Pons (tissue), 1 donor: ENCODE measurements around the gene TACC2.

Experiments
- DNase-seq: peaks from one replicate; pipeline ENCODE4 v3.0.0-alpha.2; 2016; ENCODE audit warnings: low spot score

TACC2 gene

DNA sequence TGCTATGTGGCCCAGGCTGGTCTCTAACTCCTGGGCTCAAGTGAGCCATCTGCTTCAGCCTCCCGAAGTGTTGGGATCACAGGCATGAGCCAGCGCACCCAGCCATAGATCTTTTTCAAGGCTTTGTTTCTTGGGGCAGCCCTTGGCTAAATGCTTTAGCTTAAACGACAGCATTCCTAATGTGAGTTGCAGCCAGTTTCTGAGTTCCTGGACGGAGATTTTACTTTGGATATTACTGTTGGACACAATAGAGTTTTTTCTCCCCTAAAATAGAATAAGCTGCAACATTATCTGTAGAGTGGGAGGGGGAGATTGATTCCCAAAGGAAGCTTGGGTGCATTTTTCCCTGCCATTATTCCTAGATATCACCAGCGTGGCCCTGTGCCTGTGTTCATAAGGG is 179.1 kb downstream of the TACC2 start:
- no peak for DNase-seq

GRCh38 chr10:122168598-122169394 is 179.8 kb downstream of the TACC2 start:
- no peak for DNase-seq

- DNase-seq: no peak
Measured at GRCh38 chr10:122170802-122171201, 181.8 kb downstream of the TACC2 start.

DNA sequence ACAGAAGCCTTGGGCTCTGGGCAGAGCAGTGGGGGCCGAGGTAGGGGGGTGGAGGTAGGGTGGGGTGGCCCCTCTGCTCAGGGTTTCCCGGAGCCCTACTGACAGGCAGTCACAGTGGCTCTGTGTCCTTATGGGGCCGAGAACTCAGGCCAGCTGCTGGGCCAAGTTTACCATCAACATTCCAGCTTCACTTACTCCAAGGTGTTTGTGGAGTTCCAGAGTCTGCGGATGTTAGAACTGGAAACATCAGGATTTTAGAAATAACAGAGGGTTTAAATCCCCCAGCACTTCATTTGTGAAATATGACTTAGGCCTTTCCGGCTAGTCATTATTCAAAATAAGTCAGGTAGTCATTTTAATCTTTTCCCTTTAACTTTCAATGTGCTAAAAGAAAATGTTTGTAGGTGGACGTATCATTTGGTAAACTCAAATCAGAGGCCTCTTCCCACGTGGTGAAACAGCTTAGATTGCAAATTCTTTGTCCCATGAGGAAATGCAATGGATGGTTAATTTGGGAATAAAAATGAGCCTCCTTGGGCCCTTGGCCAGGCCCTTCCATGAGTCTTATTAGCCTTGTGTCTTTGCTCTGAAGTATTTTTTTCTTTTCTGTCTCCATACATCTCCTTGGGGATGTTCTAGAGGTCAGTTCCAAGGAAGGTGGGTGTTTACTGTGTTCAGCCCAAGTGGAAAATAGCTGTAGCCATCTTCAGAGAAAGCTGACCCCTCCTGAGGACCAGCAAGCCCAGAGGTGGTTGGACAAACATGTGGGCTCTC is 182.5 kb downstream of the TACC2 start:
- no peak for DNase-seq

GRCh38 chr10:122172361-122173008 is 183.5 kb downstream of the TACC2 start:
- no peak for DNase-seq

GRCh38 chr10:122173337-122173736 is 184.4 kb downstream of the TACC2 start:
- DNase-seq: no peak

DNA sequence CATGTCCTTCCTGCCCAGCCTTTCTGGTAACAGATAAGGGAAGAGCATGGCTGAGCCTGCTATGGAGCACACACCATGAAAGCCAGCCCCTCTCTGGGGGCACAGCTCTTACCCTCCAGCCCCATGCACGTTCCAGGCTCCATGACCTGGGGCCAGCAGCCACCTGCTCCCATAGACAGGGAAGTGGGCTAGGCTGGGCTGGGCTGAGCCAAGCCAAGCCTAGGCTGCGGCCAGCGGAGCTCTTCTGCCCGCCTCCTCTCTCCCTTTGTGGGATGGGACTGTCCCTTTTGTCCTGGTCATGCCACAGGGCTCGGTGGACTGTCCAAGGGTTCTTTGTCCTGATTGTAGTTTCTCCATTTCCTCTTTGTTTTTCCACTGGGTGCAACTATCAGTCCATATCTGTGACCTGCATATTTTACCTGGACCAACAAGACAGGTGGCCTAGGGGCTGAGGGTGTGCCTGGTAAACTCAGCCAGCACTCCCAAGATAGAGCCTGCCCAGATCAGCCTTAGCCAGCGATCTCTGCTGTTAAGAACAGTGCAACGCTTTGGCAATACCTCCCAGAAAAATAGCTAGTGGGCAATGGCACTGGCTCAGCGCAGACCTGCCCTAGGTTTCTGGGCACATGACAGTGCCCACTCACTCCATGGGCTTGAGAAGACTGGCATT is 184.9 kb downstream of the TACC2 start:
- DNase-seq: no peak

DNA sequence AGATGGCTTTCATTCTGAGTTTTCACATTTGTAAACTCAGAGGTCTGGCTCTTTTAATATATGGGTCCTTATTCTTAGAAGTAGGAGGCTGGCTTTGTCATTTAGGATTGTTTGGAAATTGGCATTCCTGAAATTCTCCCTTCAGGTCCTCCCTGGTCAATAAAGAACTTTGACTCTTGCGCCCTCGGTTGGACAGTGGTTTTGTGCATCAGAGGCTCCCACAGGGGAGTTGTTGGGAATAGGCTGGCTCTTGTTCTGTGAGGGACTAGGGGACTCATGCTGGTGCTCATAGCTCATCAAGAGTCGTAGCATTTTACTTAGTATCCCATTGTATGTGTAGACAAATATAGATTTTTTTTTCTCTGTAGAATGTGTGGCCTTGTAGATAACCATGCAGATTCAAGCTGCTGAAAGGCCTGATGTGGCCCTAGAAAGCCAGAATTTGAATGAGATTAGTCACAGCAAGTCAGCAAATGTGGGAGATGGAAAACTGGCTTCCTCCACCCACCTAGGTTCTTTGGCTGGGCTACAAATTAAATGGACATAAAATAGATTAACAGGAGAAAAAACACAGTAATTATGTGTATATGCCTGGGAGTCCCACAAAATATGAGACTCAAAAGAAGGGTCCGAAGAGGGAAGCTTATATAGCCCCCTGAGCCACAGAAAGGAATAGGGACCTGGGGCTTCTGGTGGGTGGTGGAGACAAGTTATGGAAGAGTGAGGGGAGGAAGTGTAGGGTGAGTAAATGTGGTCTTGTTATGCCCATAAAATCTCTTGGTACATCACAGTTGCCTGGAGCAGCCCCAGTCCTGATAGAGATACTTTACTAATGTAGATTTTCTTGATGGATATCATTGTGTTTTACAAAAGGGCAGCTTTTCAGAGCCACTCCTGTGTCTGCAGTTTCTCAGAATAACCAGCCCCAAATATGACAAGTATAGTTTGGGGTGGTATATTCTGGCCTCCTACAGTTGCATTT is 187.6 kb downstream of the TACC2 start:
- no peak for DNase-seq

DNA sequence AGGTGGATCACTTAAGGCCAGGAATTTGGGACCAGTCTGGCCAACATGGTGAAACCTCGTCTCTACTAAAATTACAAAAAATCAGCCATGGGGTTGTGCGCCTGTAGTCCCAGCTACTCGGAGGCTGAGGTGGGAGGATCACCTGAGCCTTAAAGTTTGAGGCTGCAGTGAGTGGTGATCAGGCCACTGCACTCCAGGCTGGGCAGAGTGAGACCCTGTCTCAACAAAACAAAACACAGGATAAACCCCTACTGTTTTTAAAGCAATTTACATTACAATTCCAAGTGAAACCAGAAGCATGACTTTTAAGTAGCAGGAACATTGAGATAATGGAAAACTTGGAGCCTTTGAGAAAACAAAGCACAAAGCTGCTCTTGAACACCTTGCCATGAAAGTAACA is 189.7 kb downstream of the TACC2 start:
- DNase-seq: no peak

GRCh38 chr10:122181041-122181732 is 192.2 kb downstream of the TACC2 start:
- no peak for DNase-seq

- DNase-seq: no peak
Measured at GRCh38 chr10:122181876-122182275, 192.9 kb downstream of the TACC2 start.

DNA sequence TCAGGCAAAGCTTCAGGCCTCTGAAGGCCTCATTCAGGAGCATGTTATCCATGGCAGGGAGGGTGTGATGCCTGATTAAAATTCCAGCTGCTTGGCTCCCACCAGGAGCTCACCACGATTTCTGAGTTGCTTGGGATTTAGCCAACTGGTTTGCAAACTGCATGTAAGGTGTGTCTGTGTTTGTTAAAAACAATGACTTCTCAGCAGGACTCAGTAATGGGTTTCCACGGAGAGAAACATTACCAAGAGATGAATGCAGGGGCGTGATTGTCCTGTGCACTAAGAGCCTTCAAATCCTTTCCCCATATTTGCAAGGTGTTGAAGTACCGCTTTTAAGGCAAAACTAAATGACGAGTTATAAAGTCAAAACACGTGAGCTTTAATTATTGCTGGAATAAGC is 193.3 kb downstream of the TACC2 start:
- DNase-seq: no peak

DNA sequence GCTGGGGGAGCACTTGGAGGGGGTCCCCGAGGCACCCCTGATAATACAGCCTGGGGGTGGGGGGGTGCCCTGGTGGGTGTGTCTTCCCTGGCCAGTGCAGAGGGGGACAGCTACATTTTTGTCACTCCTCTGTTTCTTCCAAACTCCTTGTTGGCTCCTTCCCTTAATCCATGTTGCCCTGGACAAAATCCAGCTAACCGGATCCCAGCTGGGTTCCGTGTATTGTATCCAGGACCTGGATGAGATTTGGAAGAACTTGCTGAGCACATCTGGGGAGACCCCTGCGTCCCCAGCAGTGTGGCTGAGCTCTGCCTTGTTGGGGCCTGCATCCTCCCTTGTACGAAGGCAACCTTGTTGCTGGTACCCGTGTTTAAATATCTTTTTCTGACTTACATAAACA is 195.3 kb downstream of the TACC2 start:
- no peak for DNase-seq

GRCh38 chr10:122185643-122186042 is 196.7 kb downstream of the TACC2 start:
- DNase-seq: no peak

- no peak for DNase-seq
Measured at GRCh38 chr10:122186816-122187810, 198.2 kb downstream of the TACC2 start.

DNA sequence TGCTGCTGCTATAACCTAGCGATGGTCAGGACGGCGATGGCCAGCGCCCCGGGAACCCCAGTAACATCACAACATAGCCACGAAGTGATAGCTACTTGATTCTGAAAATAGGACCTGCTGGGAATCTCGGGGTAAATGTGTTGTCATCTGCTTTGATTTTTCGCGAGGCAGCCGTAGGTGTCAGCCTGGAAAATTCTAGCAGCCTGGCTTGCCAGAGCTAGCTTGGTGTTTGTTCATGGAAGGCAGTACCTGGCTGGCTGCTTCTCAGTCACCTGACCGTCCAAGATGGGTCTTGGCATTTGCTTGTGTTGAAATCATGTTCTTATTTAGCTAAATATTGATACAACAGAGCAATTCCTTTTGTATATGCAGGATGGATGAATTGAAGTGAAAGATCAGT is 199.7 kb downstream of the TACC2 start:
- no peak for DNase-seq

GRCh38 chr10:122189185-122189584 is 200.2 kb downstream of the TACC2 start:
- DNase-seq: no peak

DNA sequence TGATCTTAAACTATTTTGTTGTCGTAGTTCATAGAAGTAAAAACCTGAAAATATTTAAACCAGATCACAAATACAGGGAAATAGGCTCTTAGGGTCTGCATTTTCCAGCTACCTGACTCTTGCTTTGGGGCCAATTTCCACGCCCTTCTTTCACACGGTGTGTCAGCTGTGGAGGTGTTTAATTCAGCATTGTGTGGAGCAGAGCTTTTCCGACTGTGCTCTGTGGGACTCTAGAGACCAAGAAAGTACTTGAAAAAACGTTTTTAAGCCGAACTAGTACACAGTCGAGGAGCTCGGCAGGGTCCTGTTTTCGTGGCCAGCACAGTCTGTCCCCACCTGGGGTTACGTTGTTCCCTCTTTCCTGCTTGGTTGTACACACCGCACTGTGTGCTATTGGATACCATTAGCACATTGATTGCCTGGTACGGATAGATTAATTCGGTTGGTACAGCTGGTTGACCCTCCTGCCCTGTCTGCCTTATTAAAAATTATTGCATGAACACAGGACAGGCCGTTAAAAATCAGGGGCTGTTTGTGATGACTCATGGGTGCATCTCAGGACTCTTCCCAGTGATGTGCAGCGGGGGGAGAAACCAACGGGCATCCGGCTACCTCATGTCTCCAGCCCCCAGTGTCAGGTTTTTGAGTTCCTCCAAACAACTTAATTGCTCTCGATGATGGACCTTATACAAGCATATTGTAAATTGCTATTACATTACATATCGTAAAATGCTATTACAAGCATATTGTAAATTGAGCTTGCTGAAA is 201.4 kb downstream of the TACC2 start:
- DNase-seq: no peak
